ENCODE measurements around the gene RIPOR3. TPM values are rescaled to one million over a fixed set of nuclear protein-coding genes. Genes with fewer than 3 reads are reported as not detected.
A peak's percentile ranks its signal among the peaks of the same experiment; 100 is the strongest.

Gene RIPOR3
- total RNA-seq, 2 donors from 2014 or later: 2.3 to 6.9 TPM

GRCh38 chr20:50654904-50655303 lies 36.4 kb downstream of the RIPOR3 start:
- intact Hi-C loops (cut with DNase I): no loop called here

GRCh38 chr20:50652702-50653294 lies 38.5 kb downstream of the RIPOR3 start:
- peaks cover 11% of the 10 kb centered on the region for H3K4me1 ChIP-seq
- H3K36me3 ChIP-seq (replicated peaks in 1 of 2; ENCODE audit: insufficient read depth in 1 of 2, low read depth in 2 of 2): no peaks in the 10 kb centered on the region
- H3K9me3 ChIP-seq: no peaks in the 10 kb centered on the region
- ATAC-seq (no peak), DNase-seq (no peak)
- intact Hi-C loops (cut with DNase I): no loop called here
- no peak overlapping the region for H3K27ac ChIP-seq
- H3K27me3 ChIP-seq: no peaks in the 10 kb centered on the region
- TF ChIP-seq POLR2A (IDR thresholded peaks at IDR 0.05) (no peak), CTCF (IDR thresholded peaks at IDR 0.05) (no peak)
- H3K4me3 ChIP-seq: no peak overlapping the region
- WGBS, 2 donors: 77 to 79% methylated on average over 11 of the region's 11 CpGs

More at GRCh38 chr20:50654904-50655303, 36.4 kb downstream of the RIPOR3 start:
- 64 to 76% methylated on average over 6 of the region's 6 CpGs for WGBS, 2 donors
- H3K27ac ChIP-seq: peak overlapping the region in 3 of 4 donors; percentile 2 to 64 (median 57)
- no peak for DNase-seq
- ATAC-seq: no peak
- H3K27me3 ChIP-seq: no peaks in the 10 kb centered on the region
- H3K36me3 ChIP-seq (replicated peaks in 1 of 2; ENCODE audit: insufficient read depth in 1 of 2, low read depth in 2 of 2): no peaks in the 10 kb centered on the region
- H3K9me3 ChIP-seq: no peaks in the 10 kb centered on the region
- H3K4me3 ChIP-seq: no peak overlapping the region
- H3K4me1 ChIP-seq: peaks cover 32% of the 10 kb centered on the region
- TF ChIP-seq CTCF (IDR thresholded peaks at IDR 0.05) (no peak), POLR2A (IDR thresholded peaks at IDR 0.05) (no peak)

- Histone ChIP-seq H3K27ac (no peak overlapping the region), H3K9me3 (no peaks in the 10 kb centered on the region), H3K4me3 (no peak overlapping the region), H3K27me3 (no peaks in the 10 kb centered on the region), H3K36me3 (replicated peaks in 1 of 2; ENCODE audit: insufficient read depth in 1 of 2, low read depth in 2 of 2) (no peaks in the 10 kb centered on the region), H3K4me1 (peaks cover 10% of the 10 kb centered on the region)
- DNase-seq (no peak), ATAC-seq (no peak)
- WGBS, 2 donors: 80 to 84% methylated on average over 4 of the region's 4 CpGs
- intact Hi-C loops (cut with DNase I): no loop called here
- TF ChIP-seq POLR2A (IDR thresholded peaks at IDR 0.05) (no peak), CTCF (IDR thresholded peaks at IDR 0.05) (no peak)
These were observed 39.7 kb downstream of the RIPOR3 start for GRCh38 chr20:50651676-50652075.

GRCh38 chr20:50649590-50649989 lies 41.8 kb downstream of the RIPOR3 start:
- DNase-seq: no peak
- no peaks in the 10 kb centered on the region for H3K27me3 ChIP-seq
- peaks cover 8% of the 10 kb centered on the region for H3K4me1 ChIP-seq
- TF ChIP-seq CTCF (IDR thresholded peaks at IDR 0.05) (no peak), POLR2A (IDR thresholded peaks at IDR 0.05) (no peak)
- WGBS, 2 donors: 62 to 90% methylated on average over 4 to 5 of the region's 5 CpGs
- intact Hi-C loops (cut with DNase I): no loop called here
- H3K9me3 ChIP-seq: no peaks in the 10 kb centered on the region
- ATAC-seq: no peak
- no peaks in the 10 kb centered on the region for H3K36me3 ChIP-seq (replicated peaks in 1 of 2; ENCODE audit: insufficient read depth in 1 of 2, low read depth in 2 of 2)
- H3K27ac ChIP-seq: no peak overlapping the region
- no peak overlapping the region for H3K4me3 ChIP-seq

- ATAC-seq: no peak
- DNase-seq: no peak
- intact Hi-C loops (cut with DNase I): no loop called here
- H3K4me3 ChIP-seq: no peak overlapping the region
- H3K27ac ChIP-seq: no peak overlapping the region
- H3K27me3 ChIP-seq: no peaks in the 10 kb centered on the region
- 97% methylated on average over 5 to 6 of the region's 6 CpGs for WGBS, 2 donors
- no peaks in the 10 kb centered on the region for H3K36me3 ChIP-seq (replicated peaks in 1 of 2; ENCODE audit: insufficient read depth in 1 of 2, low read depth in 2 of 2)
- H3K4me1 ChIP-seq: peaks cover 8% of the 10 kb centered on the region
- TF ChIP-seq POLR2A (IDR thresholded peaks at IDR 0.05) (no peak), CTCF (IDR thresholded peaks at IDR 0.05) (no peak)
- H3K9me3 ChIP-seq: no peaks in the 10 kb centered on the region
These were observed 42.7 kb downstream of the RIPOR3 start for GRCh38 chr20:50648651-50649050.
